ENCODE measurements around the gene PDGFA. TPM values are rescaled to one million over a fixed set of nuclear protein-coding genes. Genes with fewer than 3 reads are reported as not detected.

PDGFA gene
- total and polyA plus RNA-seq, 12 donors: 14.3 to 38.5 (median 24.2) TPM

DNA sequence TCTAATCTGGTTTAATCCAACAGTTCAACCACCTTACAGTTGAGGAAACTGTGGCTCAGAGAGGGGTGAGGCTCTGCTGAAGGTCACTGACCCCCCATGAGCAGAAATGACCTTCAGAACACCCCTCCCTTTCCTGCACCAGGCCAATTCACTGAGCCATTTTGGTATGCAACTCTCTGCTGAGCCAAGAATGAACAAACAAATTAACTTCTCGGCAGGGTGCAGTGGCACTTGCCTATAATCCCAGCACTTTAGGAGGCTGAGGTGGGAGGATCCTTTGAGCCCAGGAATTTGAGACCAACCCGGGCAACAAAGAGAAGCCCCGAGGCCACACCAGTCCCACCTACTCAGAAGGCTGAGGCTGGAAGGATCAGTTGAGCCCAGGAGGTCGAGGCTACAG is 29.8 kb downstream of the PDGFA start:
- peaks cover 0 to 9% (median 0%) of the 10 kb centered on the region in 7 donors for H3K27me3 ChIP-seq
- DNase-seq: no peak
- H3K27ac ChIP-seq: no peak overlapping the region
- intact Hi-C loops (cut with DNase I): loop anchor here in 1 of 10 donors (10.0 kb wide), 1 partner anchor 115 kb away; no protein-coding TSS in a partner anchor
- WGBS, 2 donors: 75 to 76% methylated on average over 4 of the region's 4 CpGs
- no peaks in the 10 kb centered on the region for H3K36me3 ChIP-seq
- no peak overlapping the region for H3K4me3 ChIP-seq
- TF ChIP-seq, protein P1, sequence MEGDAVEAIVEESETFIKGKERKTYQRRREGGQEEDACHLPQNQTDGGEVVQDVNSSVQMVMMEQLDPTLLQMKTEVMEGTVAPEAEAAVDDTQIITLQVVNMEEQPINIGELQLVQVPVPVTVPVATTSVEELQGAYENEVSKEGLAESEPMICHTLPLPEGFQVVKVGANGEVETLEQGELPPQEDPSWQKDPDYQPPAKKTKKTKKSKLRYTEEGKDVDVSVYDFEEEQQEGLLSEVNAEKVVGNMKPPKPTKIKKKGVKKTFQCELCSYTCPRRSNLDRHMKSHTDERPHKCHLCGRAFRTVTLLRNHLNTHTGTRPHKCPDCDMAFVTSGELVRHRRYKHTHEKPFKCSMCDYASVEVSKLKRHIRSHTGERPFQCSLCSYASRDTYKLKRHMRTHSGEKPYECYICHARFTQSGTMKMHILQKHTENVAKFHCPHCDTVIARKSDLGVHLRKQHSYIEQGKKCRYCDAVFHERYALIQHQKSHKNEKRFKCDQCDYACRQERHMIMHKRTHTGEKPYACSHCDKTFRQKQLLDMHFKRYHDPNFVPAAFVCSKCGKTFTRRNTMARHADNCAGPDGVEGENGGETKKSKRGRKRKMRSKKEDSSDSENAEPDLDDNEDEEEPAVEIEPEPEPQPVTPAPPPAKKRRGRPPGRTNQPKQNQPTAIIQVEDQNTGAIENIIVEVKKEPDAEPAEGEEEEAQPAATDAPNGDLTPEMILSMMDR (IDR thresholded peaks at IDR 0.05): no peak
- H3K4me1 ChIP-seq: peaks cover 0 to 24% (median 0%) of the 10 kb centered on the region in 9 donors
- no peak for ATAC-seq
- H3K9me3 ChIP-seq: no peaks in the 10 kb centered on the region

- 88 to 93% methylated on average over 16 of the region's 16 CpGs for WGBS, 2 donors
- DNase-seq: no peak
- H3K4me3 ChIP-seq: no peak overlapping the region
- H3K27me3 ChIP-seq: peaks cover 0 to 24% (median 9%) of the 10 kb centered on the region in 7 donors
- intact Hi-C loops (cut with DNase I): no loop called here
- H3K4me1 ChIP-seq: peaks cover 0 to 12% (median 0%) of the 10 kb centered on the region in 9 donors
- TF ChIP-seq, protein P1 (IDR thresholded peaks at IDR 0.05): no peak
- H3K9me3 ChIP-seq: no peaks in the 10 kb centered on the region
- H3K27ac ChIP-seq: no peak overlapping the region
- ATAC-seq: no peak
- no peaks in the 10 kb centered on the region for H3K36me3 ChIP-seq
Observed at GRCh38 chr7:486216-486743, 33.4 kb downstream of the PDGFA start.

DNA sequence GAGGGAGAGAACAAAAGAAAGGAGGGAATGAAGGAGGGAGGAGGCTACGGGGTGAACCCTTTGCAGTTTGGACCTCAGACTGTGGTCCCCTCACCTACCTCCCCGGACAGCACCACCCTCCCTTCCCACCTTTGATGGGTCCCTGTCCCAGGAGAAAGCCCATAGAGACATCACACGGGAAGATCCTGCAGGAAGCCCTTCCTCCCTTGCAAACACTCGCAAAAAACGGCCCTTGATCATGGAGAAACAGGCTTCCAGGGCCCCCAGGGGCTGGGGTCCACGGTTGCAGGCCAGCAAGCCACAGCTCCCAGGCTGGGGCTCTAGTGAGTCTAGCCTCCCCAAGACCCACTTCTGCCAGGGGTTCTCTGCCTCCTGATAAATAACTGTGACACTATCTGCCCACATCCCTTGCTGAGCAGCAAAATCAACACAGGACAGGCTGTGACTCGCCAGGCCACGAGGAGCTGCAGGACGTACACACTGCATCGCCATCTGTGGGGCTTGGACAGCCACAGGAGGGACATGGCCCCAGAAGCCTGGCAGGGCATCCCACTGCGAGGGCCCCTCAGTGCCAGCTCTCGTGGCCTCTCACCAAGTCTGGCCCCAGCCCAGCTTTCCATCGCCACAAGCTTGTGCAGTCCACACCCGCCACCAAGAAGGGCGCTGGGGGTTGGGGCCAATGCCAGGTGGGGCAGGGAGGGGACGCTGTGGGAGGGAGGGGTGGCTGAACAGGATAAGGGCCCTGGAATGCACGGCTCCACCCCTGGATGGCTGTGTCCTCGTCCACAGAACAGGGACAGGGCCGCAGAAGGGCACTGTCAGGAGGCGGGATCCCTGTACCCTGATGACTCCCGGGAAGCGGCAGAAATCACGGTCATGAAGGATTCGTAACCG is 34.2 kb downstream of the PDGFA start:
- peak; percentile 49 to 85 (median 74) for ATAC-seq

More for the DNA sequence above, 34.2 kb downstream of the PDGFA start:
- Histone ChIP-seq H3K4me3 (no peak overlapping the region), H3K9me3 (no peaks in the 10 kb centered on the region), H3K27me3 (peaks cover 0 to 32% (median 17%) of the 10 kb centered on the region in 7 donors), H3K36me3 (no peaks in the 10 kb centered on the region), H3K27ac (no peak overlapping the region), H3K4me1 (peaks cover 0 to 19% (median 0%) of the 10 kb centered on the region in 9 donors)
- intact Hi-C loops (cut with DNase I): no loop called here
- 50 to 51% methylated on average over 25 of the region's 25 CpGs for WGBS, 2 donors
- TF ChIP-seq, protein P1 (IDR thresholded peaks at IDR 0.05): no peak
- DNase-seq: peak in 1 of 2 donors; percentile 44
